Measurements from ENCODE around the gene LRRC46.

LRRC46 gene

DNA sequence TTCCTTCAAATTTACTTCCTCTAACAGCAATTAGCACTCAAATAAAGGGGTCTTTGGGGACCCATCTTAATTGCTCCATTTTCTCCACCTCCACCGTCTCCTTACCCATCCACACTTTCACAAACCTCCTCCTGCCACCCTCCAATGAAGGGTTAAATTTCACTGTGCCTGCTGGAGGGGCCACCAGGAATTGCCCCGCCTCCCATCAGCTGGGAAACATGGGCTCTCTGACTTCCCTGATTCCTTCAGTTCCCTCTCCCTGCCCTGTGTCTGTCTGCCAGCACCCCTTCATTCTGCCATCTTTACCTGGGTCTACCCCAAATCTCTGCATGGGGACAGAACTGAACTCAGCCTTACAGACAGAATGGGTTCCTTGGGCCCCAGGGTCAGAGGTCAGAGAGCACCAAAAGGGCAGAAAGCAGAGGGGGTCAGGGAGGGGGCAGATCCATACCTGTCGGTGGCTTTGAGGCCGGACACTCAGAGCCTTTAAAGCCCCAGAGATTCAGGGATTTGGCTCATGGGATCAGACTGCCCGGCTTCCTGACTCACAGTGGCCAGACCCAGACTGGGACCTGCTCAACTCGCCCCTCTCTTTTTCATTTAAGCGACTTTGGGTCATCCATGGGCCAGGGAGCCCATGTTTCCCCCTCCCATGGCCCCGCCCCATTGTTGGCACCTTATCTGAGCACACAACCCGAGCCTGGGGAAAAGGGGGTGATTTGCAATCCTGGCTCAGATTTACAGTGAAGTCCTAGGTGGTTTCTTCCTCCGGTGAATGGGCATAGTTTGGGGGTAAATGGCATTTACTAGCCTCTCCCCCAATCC lies 46.9 kb downstream of the LRRC46 start:
- DNase-seq (ENCODE audit: low read depth in 2 of 2) = no peak

DNA sequence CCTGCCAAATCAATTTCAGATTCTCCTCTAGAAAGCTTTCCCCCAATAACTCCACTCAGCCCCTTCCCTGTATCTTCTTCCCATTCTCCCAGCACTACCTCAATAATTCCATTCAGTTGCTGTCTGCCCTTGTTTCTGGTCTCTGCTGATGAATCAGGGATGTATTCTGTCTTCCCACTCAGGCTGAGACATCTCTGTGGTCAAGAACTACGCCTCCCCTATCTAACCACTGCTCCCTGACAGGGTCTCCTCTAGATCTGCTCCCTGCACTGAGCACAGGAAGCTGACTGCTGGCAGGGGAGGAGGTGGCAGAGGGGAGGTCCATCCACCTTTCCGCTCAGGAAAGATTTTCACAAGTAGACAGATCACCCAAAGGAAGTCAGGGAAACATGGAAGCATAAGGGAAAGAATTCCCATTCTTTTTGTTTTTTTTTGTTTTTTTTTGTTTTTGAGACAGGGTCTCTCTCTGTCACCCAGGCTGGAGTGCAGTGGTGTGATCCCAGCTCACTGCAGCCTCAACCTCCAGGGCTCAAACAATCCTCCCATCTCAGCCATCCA lies 47.6 kb downstream of the LRRC46 start:
- DNase-seq (ENCODE audit: low read depth in 2 of 2) = no peak

DNA sequence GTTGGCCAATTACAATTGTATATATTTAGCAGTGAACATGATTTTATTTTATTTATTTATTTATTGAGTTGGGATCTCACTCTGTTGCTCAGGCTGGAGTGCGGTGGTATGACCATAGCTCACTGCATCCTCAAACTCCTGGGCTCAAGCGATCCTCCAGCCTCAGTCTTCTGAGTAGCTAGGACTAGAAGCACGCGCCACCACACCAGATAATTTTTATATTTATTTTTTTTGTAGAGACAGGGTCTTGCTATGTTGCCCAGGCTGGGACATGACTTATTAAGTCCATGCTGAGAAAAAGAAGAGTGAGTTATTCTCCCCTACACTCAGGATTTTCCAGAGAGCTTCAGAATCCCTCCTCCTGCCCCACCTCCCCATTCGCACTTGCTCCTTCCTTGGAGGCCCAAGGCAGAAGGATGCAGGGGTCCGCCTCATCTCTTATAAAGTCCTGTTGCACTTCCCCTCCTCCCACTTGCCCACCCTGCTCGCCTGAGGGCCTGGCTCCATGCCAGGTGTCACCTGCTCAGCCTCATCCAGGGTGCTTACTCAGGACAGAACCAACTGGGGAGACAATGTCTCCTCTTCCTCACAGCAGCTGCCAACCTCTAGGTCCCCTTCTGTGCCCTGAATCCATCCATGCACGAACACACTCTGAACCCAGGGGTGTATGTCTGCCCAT lies 48.4 kb downstream of the LRRC46 start:
- no peak for DNase-seq (ENCODE audit: low read depth in 2 of 2)

- DNase-seq (ENCODE audit: low read depth in 2 of 2) = no peak
Observed at GRCh38 chr17:47882247-47882646, 50.8 kb downstream of the LRRC46 start.

- no peak for DNase-seq (ENCODE audit: low read depth in 2 of 2)
Observed at GRCh38 chr17:47882695-47883588, 51.5 kb downstream of the LRRC46 start.

DNA sequence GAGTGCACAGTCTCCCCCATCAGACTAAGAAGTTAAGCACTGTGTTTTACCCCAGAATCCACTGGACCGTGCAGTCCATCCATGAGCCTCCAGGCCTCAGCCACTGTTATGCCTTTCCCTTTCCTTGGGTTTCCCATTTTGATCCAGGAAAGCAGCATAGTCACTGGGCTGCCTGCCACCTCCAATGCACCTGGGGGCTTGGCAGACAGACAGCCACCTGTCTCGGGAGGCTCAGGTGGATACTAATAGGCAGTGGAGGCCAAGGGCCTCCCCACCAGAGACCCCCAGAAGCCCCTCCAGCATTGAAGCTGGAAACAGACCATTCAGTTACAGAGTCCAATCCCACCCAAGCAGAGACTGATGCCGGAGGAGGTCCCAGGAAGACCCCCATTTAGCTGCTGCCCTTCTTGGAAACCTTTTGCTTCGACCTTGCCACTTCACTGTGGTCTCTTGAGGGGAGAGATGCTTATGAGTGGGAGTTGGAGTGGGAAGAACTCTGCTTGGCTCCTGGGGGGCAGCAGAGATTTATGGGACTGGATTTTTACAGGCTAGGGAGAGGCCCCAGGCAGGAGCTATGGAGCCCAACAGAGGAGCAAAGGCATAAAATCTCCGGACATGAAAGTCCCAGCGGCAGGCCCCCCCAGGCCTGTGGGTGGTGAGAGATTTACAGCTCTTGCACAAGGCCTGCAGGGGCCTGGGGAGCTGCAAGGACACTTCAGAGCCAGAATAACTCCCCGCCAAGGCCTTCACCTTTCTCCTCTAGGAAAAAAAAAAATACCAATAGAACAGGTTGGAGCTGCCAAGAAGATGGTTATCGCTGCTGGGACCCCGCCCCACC lies 52.3 kb downstream of the LRRC46 start:
- DNase-seq (ENCODE audit: low read depth in 2 of 2) = no peak

DNA sequence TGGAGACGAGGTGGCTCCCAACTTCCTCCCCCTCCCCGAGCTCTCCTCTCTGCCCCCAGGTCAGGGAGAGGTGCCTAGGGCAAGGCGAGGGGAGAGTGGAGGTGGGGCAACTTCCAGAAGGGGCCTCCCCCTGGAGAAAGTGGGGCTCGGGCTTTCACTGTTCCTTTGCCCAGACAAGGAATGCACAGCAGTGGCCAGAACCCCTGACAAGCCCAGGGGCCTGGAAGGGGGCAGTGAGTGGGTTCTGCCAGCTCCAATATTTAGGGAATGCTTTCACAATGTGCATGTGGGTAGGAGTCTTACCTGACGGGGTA lies 52.9 kb downstream of the LRRC46 start:
- DNase-seq (ENCODE audit: low read depth in 2 of 2) = no peak

DNA sequence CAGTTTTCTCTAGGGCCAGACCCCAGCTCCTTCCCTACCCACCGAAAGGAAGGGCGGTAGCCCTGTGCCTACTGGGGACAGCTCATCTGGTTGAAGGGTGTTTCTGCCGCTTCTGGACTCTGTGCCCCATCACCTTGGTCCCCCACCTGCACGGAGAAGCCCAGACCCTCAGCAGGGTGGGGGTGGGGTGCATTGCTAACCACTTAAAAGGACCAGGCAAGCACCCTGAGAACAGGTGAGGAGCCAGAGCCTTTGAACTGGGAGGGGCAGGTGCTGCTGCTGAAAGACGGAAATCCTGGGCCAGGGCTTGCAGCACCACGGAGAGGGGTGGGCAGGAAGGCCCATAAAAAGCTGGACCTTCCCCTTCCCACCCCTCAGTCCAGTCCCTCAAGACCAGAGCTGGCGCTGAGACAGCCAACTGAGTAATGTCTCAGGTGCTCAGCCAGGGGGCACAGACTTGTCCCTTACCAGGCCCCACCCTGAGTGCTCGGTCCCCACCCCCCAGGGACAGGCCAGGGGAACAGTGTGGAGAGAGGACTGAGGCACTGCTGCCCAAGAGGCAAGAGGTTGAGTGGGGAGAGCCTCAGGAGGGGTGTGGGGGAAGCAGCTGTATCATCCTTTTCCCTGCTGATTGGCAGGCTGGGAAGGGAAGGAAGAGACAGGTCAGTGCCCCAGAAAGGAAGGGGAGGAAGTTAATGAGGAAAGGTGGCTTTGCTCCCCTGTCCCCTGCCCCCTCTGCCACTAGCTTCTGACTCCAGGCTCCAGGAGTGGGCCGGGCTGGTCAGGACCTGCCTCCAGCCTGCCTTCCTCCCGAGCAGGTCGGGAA lies 53.6 kb downstream of the LRRC46 start:
- DNase-seq (ENCODE audit: low read depth in 2 of 2) = no peak
